ENCODE measurements around the gene PLEKHD1. TPM values are rescaled to one million over a fixed set of nuclear protein-coding genes. Genes with fewer than 3 reads are reported as not detected.

The PLEKHD1 gene
- total RNA-seq, 1 experiment from 2014 or later: 0.37 TPM

- no peak for TF ChIP-seq EZH2 (IDR thresholded peaks at IDR 0.05; ENCODE audit: borderline replicate concordance, low read depth, low read length, poor library complexity, severe bottlenecking)
- TF ChIP-seq CTCF (conservative IDR thresholded peaks at IDR 0.05; ENCODE audit: low read depth, low read length): no peak
- H3K27ac ChIP-seq (ENCODE audit: low read depth, low read length, poor library complexity, severe bottlenecking): no peak overlapping the region
- no peak overlapping the region for H3K4me3 ChIP-seq (ENCODE audit: low read depth, low read length, poor library complexity, severe bottlenecking)
- intact Hi-C loops (cut with micrococcal nuclease; ENCODE audit: unreplicated experiment): no loop called here
- H3K9me3 ChIP-seq (ENCODE audit: low read depth, low read length, poor library complexity, severe bottlenecking): no peaks in the 10 kb centered on the region
- DNase-seq (ENCODE audit: low spot score): no peak
- peaks cover 5% of the 10 kb centered on the region for H3K4me1 ChIP-seq (ENCODE audit: insufficient read depth, low read length, poor library complexity, severe bottlenecking)
- peaks cover 6% of the 10 kb centered on the region for H3K27me3 ChIP-seq (replicated peaks; ENCODE audit: insufficient read depth, low read depth, low read length, poor library complexity)
- CTCF ChIA-PET: no interaction called here
- BruUV-seq (replicated peaks): no TSS peak
- H3K36me3 ChIP-seq (ENCODE audit: insufficient read depth, low read length, poor library complexity, severe bottlenecking): no peaks in the 10 kb centered on the region
- POLR2A ChIA-PET (ENCODE audit: low non-redundant PET): no interaction called here
Observed at GRCh38 chr14:69506241-69506595, 21.7 kb downstream of the PLEKHD1 start.

- DNase-seq (ENCODE audit: low spot score): no peak
- Histone ChIP-seq H3K4me3 (ENCODE audit: low read depth, low read length, poor library complexity, severe bottlenecking) (no peak overlapping the region), H3K27ac (ENCODE audit: low read depth, low read length, poor library complexity, severe bottlenecking) (no peak overlapping the region), H3K4me1 (ENCODE audit: insufficient read depth, low read length, poor library complexity, severe bottlenecking) (no peaks in the 10 kb centered on the region), H3K9me3 (ENCODE audit: low read depth, low read length, poor library complexity, severe bottlenecking) (no peaks in the 10 kb centered on the region), H3K27me3 (replicated peaks; ENCODE audit: insufficient read depth, low read depth, low read length, poor library complexity) (no peaks in the 10 kb centered on the region), H3K36me3 (ENCODE audit: insufficient read depth, low read length, poor library complexity, severe bottlenecking) (no peaks in the 10 kb centered on the region)
- intact Hi-C loops (cut with micrococcal nuclease; ENCODE audit: unreplicated experiment): no loop called here
- ChIA-PET POLR2A (ENCODE audit: low non-redundant PET) (no interaction called here), CTCF (no interaction called here)
- no TSS peak for BruUV-seq (replicated peaks)
- no peak for TF ChIP-seq EZH2 (IDR thresholded peaks at IDR 0.05; ENCODE audit: borderline replicate concordance, low read depth, low read length, poor library complexity, severe bottlenecking)
- TF ChIP-seq CTCF (conservative IDR thresholded peaks at IDR 0.05; ENCODE audit: low read depth, low read length): no peak
Observed at GRCh38 chr14:69518289-69519101, 34.0 kb downstream of the PLEKHD1 start.

DNA sequence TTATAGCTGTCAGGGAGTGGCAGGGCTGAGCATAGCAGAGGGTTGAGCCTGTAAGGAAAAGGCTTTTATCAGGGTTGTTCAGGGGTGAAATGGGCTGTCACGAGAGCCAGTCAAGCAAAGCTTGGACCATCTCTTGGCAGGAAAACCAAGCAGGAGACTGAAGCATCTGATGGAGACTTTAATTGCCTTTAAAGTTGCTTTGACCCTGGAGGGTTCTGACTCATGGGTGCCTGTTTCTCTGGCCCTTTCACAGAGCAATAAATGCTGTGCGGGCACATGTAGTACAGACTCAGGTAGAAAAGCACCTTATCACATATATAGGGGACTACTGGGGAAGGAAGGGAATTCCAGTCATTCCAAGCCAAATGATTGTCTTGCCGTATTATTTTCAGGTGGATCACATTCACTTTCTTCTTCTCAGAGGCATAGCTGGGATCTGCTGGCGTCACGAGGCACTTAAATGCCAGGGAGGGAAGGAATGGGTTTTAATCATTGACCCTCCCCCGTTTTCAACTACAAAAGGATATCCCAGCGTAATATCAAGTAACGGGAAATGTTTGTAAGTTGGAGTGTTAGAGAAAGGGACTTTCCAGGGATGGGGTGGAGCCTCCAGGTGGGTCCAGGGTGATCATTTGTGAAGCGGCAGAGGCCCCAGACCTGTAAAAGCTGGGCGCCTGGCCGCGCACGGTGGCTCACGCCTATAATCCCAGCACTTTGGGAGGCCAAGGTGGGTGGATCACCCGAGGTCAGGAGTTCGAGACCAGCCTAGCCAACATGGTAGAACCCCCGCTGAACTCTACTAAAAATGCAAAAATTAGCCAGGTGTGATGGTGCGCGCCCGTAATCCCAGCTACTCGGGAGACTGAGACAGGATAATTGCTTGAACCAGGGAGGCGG, 34.9 kb downstream of the PLEKHD1 start:
- Histone ChIP-seq H3K36me3 (ENCODE audit: insufficient read depth, low read length, poor library complexity, severe bottlenecking) (no peaks in the 10 kb centered on the region), H3K9me3 (ENCODE audit: low read depth, low read length, poor library complexity, severe bottlenecking) (no peaks in the 10 kb centered on the region), H3K27me3 (replicated peaks; ENCODE audit: insufficient read depth, low read depth, low read length, poor library complexity) (no peaks in the 10 kb centered on the region), H3K4me1 (ENCODE audit: insufficient read depth, low read length, poor library complexity, severe bottlenecking) (no peaks in the 10 kb centered on the region), H3K4me3 (ENCODE audit: low read depth, low read length, poor library complexity, severe bottlenecking) (no peak overlapping the region), H3K27ac (ENCODE audit: low read depth, low read length, poor library complexity, severe bottlenecking) (no peak overlapping the region)
- TF ChIP-seq EZH2 (IDR thresholded peaks at IDR 0.05; ENCODE audit: borderline replicate concordance, low read depth, low read length, poor library complexity, severe bottlenecking): no peak
- TF ChIP-seq CTCF (conservative IDR thresholded peaks at IDR 0.05; ENCODE audit: low read depth, low read length): no peak
- ChIA-PET POLR2A (ENCODE audit: low non-redundant PET) (no interaction called here), CTCF (no interaction called here)
- DNase-seq (ENCODE audit: low spot score): no peak
- intact Hi-C loops (cut with micrococcal nuclease; ENCODE audit: unreplicated experiment): no loop called here
- BruUV-seq (replicated peaks): no TSS peak
